GM20000 (cell line): ENCODE results near the gene UFSP2.

Experiments used
- DNase-seq: peaks from one replicate; pipeline ENCODE4 v3.0.0; 2012; ENCODE audit warnings: low spot score
- TF ChIP-seq, protein P1 (sequence below): IDR thresholded peaks from 2 replicates; pipeline ENCODE4 v1.5.1; 2012; ENCODE audit warnings: mild to moderate bottlenecking, control low read depth; ENCODE audit errors: extremely low read depth, missing control alignments

Gene UFSP2

DNA sequence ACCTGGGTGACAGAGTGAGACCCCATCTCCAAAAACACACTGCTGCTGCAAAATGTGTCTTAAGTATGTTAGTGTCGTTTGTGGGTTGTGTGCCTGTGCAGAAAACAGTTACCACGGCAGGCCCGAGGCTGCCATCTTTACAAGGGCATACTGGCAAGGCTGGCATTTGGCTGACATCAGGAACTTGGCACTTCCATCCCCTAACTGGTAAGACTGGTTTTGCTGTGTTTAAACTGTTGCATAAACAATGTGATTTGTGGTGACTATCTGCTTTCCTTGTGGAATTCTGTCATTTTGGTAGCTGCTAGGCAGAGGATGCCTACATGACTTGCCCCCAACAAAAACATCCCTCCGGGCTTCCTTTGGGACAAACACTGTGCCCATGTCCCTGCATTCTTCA lies 42.3 kb downstream of the UFSP2 start:
- no peak for DNase-seq
- TF ChIP-seq, protein P1, sequence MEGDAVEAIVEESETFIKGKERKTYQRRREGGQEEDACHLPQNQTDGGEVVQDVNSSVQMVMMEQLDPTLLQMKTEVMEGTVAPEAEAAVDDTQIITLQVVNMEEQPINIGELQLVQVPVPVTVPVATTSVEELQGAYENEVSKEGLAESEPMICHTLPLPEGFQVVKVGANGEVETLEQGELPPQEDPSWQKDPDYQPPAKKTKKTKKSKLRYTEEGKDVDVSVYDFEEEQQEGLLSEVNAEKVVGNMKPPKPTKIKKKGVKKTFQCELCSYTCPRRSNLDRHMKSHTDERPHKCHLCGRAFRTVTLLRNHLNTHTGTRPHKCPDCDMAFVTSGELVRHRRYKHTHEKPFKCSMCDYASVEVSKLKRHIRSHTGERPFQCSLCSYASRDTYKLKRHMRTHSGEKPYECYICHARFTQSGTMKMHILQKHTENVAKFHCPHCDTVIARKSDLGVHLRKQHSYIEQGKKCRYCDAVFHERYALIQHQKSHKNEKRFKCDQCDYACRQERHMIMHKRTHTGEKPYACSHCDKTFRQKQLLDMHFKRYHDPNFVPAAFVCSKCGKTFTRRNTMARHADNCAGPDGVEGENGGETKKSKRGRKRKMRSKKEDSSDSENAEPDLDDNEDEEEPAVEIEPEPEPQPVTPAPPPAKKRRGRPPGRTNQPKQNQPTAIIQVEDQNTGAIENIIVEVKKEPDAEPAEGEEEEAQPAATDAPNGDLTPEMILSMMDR, result no peak

DNA sequence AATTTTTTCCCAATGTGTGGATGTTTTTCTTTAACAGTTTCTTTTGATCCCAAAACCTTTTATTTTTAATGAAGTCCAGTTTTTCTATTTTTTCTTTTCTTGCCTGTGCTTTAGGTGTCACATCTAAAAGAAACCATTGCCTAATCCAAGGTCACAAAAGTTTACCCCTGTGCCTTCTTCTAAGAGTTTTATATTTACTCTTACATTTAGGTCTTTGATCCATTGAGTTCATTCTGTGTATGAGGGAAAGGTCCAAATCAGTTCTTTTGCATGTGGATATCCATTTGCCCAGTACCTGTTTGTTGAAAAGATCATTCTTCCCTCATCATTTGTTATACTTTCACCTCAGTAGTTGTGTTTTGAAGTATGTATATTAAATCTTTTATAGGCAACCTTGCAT lies 43.0 kb downstream of the UFSP2 start:
- no peak for DNase-seq
- TF ChIP-seq, protein P1, result no peak

DNA sequence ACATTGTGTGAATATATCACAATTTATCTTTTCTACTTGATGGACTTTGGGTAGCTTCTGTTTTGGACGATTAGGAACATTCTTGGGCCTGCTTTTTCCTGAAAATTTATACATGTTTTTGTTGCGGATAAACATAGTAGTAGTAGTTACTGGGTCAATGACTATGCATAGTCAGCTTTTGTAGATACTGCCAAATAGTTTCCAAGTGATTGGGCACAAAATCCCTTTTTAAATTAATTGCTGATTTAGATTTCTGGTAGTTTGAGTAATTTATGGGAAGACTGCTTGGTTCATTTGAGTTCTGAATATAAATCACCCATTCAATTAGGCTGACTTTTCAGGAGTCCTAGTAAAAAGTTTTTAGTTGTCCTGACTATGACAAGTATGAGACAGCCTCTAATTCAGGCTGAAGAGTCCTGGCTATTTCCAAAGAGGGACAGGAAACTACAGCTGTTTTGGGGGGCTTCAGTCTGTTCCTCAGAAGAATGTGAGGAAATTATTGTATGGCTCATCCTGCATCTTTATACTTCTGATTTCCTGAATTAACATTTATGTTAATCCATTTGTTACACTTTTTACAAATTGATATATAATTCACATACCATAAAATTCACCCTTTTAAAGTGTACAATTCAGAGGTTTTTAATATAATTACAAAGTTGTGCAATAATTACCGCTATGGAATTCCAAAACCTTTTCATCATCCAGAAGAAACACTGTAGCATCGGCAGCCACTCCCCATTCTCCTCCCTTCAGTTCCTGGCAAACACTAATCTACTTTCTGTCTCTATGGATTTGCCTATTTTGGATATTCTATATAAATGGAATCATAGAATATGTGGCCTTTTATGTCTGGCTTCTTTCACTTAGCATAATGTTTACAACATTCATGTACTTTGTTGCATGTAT lies 44.2 kb downstream of the UFSP2 start:
- DNase-seq, result no peak
- TF ChIP-seq, protein P1, result no peak

DNA sequence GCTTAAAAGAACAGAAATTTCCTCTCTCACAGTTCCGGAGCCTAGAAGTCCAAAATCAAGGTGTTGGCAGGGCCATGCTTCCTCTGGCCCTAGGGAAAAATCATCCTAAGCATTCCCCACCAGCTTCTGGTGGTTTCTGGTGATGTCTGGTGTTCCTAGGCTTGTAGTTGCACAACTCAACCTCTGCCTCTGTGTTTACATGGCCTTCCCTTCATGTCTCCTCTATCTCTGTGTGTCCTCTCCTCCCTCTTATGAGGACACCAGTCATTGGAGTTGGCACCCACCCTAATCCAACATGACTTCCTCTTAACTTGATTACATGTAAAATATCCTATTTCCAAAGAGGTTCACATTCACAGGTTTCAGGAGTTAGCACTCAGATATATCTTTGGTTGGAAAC lies 45.4 kb downstream of the UFSP2 start:
- no peak for DNase-seq

DNA sequence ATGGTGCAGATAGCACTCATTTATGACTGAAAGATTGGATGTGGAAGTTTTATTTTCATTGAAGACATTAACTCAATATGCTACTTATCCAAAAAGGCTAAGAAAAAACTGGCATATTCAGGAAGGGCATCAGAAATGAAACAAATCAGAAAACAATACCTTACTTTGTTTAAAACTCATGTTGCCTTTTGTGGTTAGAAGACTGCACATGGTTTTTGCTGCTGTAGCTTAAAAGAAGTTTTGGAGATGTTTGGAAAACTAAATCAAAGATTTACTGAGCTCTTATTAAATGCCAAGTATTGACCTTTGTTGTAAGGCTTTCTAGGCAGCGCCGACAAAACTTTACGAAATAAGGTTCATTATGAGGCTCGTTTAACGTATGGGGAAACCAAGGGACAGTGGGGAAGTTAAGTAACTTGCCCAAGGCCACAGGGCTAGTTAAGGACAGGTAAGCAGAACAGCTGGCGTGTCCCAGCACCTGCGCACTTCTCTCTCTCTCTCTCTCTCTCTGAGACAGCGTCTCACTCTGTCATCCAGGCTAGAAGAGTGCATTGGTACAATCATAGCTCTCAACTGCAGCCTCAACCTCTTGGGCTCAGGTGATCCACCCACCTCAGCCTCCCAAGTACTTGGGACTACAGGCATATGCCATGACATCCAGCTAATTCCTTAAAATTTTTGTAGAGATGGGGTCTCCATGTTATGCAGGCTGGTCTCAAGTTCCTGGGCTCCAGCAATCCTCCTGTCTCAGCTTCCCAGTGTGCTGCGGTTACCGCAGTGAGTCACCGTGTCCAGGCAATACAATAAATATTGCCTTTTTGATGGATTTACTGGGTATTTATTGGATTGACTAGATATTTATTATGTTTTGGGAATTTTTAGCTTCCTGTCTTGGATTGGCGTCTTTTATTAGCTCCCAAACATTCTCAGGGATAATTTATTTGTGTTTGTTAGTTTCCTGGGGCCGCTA lies 46.2 kb downstream of the UFSP2 start:
- no peak for DNase-seq
- TF ChIP-seq, protein P1, result no peak

More for the DNA sequence above, 45.4 kb downstream of the UFSP2 start:
- TF ChIP-seq, protein P1, result no peak

DNA sequence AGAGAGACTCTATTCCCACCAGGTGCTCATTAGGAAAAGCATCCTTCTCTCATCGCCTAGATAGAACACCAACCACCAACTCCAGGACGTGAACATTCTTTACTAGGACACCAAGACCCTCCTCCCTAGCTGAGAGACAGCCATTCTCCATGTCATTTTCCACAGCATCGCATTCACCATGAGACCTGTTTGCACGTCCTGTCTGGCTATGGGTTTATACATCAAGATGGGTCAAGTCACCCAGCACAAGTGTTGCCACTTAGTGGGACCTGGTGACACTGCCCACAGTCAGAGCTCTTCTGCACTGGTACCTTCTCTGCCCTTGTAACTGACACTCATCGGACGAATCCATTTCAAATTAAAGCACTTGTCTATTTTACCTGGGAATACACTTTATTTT lies 47.5 kb downstream of the UFSP2 start:
- TF ChIP-seq, protein P1, result no peak
- no peak for DNase-seq

DNA sequence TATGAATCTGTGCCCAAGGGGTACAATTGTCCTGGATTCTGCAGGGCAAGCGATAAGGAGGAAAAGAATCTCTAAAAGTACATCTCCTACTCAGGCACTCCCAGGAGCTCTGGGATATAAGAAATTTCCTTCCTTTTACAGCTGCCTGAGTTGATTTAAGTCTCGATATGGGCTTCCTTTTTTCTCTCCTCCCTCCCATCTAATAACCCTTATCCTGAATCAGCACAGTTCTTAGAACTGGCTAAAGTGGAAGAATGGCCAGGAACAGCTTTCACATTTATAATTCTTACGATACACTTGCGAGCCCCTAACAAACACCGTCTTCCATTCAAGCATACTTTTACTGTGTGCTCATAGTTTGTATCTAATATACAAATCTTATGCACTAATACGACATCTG lies 51.2 kb downstream of the UFSP2 start:
- TF ChIP-seq, protein P1, result no peak
- DNase-seq, result no peak
